OCI-LY3 (cell line): ENCODE measurements around the gene ANKEF1.

Experiments used
- H2AFZ ChIP-seq: fragments of 200-600, 300-600 bp; shearing (Covaris generic); 2 replicates; pipeline ENCODE4 v1.6.0; 2014; ENCODE audit warnings: antibody characterized with exemption, low read depth, low read length
- H3K27ac ChIP-seq: fragments of 200-600, 300-600 bp; sonication (generic); 2 replicates; pipeline ENCODE4 v1.5.1; 2014; ENCODE audit warnings: mild to moderate bottlenecking, low read length, moderate library complexity, mixed read lengths
- H3K27me3 ChIP-seq: fragments of 200-600, 300-600 bp; sonication (generic); 2 replicates; pipeline ENCODE4 v1.6.1; 2014; ENCODE audit warnings: low read depth, low read length, mixed read lengths
- H3K36me3 ChIP-seq: fragments of 200-600, 300-600 bp; sonication (generic); replicated peaks from 2 replicates; pipeline ENCODE3; 2014; ENCODE audit warnings: low read depth, low read length, mixed read lengths
- H3K4me1 ChIP-seq: fragments of 300-600, 200-600 bp; sonication (generic); 2 replicates; pipeline ENCODE4 v1.6.1; 2014; ENCODE audit warnings: low read length, mixed read lengths
- H3K4me2 ChIP-seq: fragments of 200-600, 300-600 bp; sonication (generic); 2 replicates; pipeline ENCODE4 v1.6.1; 2014; ENCODE audit warnings: low read length, mixed read lengths
- H3K4me3 ChIP-seq: fragments of 300-600, 200-600 bp; sonication (generic); 2 replicates; pipeline ENCODE4 v1.5.1; 2014; ENCODE audit warnings: antibody characterized with exemption, mild to moderate bottlenecking, low read length, moderate library complexity
- H3K79me2 ChIP-seq: fragments of 300-600, 200-600 bp; shearing (Covaris generic); 2 replicates; pipeline ENCODE4 v1.6.1; 2014; ENCODE audit warnings: mild to moderate bottlenecking, low read length, mixed read lengths
- H3K9ac ChIP-seq: fragments of 300-600, 200-600 bp; shearing (Covaris generic); 2 replicates; pipeline ENCODE4 v1.6.0; 2014; ENCODE audit warnings: mild to moderate bottlenecking, low read length, moderate library complexity
- H3K9me3 ChIP-seq: fragments of 200-600, 300-600 bp; shearing (Covaris generic); 2 replicates; pipeline ENCODE4 v1.6.1; 2014; ENCODE audit warnings: low read length, mixed read lengths; ENCODE audit not compliant: insufficient read depth
- H4K20me1 ChIP-seq: fragments of 200-600, 300-600 bp; sonication (generic); 2 replicates; pipeline ENCODE4 v1.6.1; 2016; ENCODE audit warnings: low read length, mixed read lengths; ENCODE audit not compliant: insufficient read depth
- EZH2phosphoT487 ChIP-seq: fragments of 200-600 bp; shearing (Covaris generic); IDR thresholded peaks from 2 replicates; pipeline ENCODE4 v1.6.1; 2018; ENCODE audit warnings: antibody characterized with exemption, mixed run types, low read depth
- TF ChIP-seq, protein P1 (sequence below): fragments of 200-600, 300-600 bp; sonication (generic); IDR thresholded peaks from 2 replicates; pipeline ENCODE4 v1.5.1; 2014; ENCODE audit warnings: antibody characterized with exemption, low read length, low read depth

ANKEF1 gene

GRCh38 chr20:10034717-10035571 is at the start of gene ANKEF1:
TSS of gene ANKEF1 (plus strand) at chr20:10034987. CDS start at chr20:10038302, 3,315 bp downstream.
- peak within 1 kb of the TSS; percentile 69 for H3K9ac ChIP-seq

GRCh38 chr20:9985281-9985680 is 49.5 kb upstream of the ANKEF1 start:
- Histone ChIP-seq H3K79me2 (no peaks in the 10 kb centered on the region), H3K27ac (no peak overlapping the region), H3K27me3 (peaks cover 57% of the 10 kb centered on the region), H3K4me3 (no peak overlapping the region), H3K4me1 (no peaks in the 10 kb centered on the region), H3K4me2 (no peak overlapping the region), H3K36me3 (no peaks in the 10 kb centered on the region), H2AFZ (no peak overlapping the region), H3K9me3 (no peaks in the 10 kb centered on the region), H4K20me1 (no peaks in the 10 kb centered on the region), H3K9ac (no peak overlapping the region)
- TF ChIP-seq EZH2phosphoT487: no peak
- TF ChIP-seq, protein P1, sequence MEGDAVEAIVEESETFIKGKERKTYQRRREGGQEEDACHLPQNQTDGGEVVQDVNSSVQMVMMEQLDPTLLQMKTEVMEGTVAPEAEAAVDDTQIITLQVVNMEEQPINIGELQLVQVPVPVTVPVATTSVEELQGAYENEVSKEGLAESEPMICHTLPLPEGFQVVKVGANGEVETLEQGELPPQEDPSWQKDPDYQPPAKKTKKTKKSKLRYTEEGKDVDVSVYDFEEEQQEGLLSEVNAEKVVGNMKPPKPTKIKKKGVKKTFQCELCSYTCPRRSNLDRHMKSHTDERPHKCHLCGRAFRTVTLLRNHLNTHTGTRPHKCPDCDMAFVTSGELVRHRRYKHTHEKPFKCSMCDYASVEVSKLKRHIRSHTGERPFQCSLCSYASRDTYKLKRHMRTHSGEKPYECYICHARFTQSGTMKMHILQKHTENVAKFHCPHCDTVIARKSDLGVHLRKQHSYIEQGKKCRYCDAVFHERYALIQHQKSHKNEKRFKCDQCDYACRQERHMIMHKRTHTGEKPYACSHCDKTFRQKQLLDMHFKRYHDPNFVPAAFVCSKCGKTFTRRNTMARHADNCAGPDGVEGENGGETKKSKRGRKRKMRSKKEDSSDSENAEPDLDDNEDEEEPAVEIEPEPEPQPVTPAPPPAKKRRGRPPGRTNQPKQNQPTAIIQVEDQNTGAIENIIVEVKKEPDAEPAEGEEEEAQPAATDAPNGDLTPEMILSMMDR: no peak

More at GRCh38 chr20:10034717-10035571, at the start of gene ANKEF1:
- Histone ChIP-seq H3K9me3 (no peaks in the 10 kb centered on the region), H3K27me3 (peaks cover 12% of the 10 kb centered on the region; the same call in 1 of the 2 replicates), H3K36me3 (peaks cover 2% of the 10 kb centered on the region), H3K4me2 (peak within 1 kb of the TSS; percentile 99), H2AFZ (peak within 1 kb of the TSS; percentile 83), H3K27ac (no peak within 1 kb of the TSS), H3K4me1 (peaks cover 25% of the 10 kb centered on the region), H4K20me1 (no peaks in the 10 kb centered on the region), H3K79me2 (no peaks in the 10 kb centered on the region), H3K4me3 (peak within 1 kb of the TSS; percentile 98)
- TF ChIP-seq EZH2phosphoT487: no peak
- TF ChIP-seq, protein P1: no peak

GRCh38 chr20:9985773-9986172 is 49.0 kb upstream of the ANKEF1 start:
- Histone ChIP-seq H3K4me3 (no peak overlapping the region), H3K27me3 (peaks cover 53% of the 10 kb centered on the region), H3K4me2 (no peak overlapping the region), H3K9ac (no peak overlapping the region), H3K27ac (no peak overlapping the region), H4K20me1 (no peaks in the 10 kb centered on the region), H3K4me1 (no peaks in the 10 kb centered on the region), H2AFZ (no peak overlapping the region), H3K9me3 (no peaks in the 10 kb centered on the region), H3K36me3 (no peaks in the 10 kb centered on the region), H3K79me2 (no peaks in the 10 kb centered on the region)
- TF ChIP-seq, protein P1: no peak
- TF ChIP-seq EZH2phosphoT487: no peak

DNA sequence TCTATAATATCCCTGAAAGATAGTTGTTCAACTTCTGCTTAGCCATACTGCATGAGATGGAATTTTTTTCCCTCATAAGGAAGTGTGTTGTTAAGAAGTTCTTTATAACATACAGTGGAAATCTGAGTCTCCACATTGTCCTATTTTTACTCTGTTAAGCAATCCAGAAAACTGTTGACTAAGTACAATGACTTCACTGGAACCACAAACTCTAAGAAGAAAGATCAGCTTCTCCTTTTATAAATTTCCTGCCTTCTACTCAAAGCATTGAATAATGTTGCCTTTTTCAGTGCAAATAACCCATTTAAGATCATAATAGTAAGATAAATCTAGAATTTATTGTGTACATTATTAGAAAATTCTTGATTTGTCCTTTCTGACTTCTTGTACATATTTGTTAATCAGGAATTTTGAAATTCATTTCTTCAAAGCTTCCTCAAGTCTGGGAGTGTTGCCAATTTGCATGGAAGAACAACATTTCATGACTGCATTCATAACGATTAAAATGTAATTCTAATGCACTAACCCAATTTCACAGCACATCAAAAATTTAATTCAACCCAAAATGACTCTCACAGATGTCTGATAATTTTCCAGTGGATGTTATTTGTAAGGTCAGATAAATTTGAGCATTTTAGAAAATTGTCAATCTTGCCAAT is 45.6 kb upstream of the ANKEF1 start:
- no peak overlapping the region for H3K27ac ChIP-seq

More for the DNA sequence above, 45.6 kb upstream of the ANKEF1 start:
- Histone ChIP-seq H3K9me3 (no peaks in the 10 kb centered on the region), H3K79me2 (no peaks in the 10 kb centered on the region), H2AFZ (no peak overlapping the region), H3K4me2 (no peak overlapping the region), H4K20me1 (no peaks in the 10 kb centered on the region), H3K4me3 (no peak overlapping the region), H3K27me3 (peaks cover 32% of the 10 kb centered on the region; the same call in 1 of the 2 replicates), H3K9ac (no peak overlapping the region), H3K36me3 (no peaks in the 10 kb centered on the region), H3K4me1 (no peaks in the 10 kb centered on the region)
- no peak for TF ChIP-seq EZH2phosphoT487
- TF ChIP-seq, protein P1: no peak
